DMS 273 treated with DMSO at 0.1 percent for 48 hours (cell line): ENCODE measurements around the gene DOCK3.

Experiments
- DNase-seq: peaks from one replicate; lab custom pipeline; 2025; lab: John Stamatoyannopoulos, UW

Gene DOCK3, protein sequence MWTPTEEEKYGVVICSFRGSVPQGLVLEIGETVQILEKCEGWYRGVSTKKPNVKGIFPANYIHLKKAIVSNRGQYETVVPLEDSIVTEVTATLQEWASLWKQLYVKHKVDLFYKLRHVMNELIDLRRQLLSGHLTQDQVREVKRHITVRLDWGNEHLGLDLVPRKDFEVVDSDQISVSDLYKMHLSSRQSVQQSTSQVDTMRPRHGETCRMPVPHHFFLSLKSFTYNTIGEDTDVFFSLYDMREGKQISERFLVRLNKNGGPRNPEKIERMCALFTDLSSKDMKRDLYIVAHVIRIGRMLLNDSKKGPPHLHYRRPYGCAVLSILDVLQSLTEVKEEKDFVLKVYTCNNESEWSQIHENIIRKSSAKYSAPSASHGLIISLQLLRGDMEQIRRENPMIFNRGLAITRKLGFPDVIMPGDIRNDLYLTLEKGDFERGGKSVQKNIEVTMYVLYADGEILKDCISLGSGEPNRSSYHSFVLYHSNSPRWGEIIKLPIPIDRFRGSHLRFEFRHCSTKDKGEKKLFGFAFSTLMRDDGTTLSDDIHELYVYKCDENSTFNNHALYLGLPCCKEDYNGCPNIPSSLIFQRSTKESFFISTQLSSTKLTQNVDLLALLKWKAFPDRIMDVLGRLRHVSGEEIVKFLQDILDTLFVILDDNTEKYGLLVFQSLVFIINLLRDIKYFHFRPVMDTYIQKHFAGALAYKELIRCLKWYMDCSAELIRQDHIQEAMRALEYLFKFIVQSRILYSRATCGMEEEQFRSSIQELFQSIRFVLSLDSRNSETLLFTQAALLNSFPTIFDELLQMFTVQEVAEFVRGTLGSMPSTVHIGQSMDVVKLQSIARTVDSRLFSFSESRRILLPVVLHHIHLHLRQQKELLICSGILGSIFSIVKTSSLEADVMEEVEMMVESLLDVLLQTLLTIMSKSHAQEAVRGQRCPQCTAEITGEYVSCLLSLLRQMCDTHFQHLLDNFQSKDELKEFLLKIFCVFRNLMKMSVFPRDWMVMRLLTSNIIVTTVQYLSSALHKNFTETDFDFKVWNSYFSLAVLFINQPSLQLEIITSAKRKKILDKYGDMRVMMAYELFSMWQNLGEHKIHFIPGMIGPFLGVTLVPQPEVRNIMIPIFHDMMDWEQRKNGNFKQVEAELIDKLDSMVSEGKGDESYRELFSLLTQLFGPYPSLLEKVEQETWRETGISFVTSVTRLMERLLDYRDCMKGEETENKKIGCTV (N-terminal part only)

DNA sequence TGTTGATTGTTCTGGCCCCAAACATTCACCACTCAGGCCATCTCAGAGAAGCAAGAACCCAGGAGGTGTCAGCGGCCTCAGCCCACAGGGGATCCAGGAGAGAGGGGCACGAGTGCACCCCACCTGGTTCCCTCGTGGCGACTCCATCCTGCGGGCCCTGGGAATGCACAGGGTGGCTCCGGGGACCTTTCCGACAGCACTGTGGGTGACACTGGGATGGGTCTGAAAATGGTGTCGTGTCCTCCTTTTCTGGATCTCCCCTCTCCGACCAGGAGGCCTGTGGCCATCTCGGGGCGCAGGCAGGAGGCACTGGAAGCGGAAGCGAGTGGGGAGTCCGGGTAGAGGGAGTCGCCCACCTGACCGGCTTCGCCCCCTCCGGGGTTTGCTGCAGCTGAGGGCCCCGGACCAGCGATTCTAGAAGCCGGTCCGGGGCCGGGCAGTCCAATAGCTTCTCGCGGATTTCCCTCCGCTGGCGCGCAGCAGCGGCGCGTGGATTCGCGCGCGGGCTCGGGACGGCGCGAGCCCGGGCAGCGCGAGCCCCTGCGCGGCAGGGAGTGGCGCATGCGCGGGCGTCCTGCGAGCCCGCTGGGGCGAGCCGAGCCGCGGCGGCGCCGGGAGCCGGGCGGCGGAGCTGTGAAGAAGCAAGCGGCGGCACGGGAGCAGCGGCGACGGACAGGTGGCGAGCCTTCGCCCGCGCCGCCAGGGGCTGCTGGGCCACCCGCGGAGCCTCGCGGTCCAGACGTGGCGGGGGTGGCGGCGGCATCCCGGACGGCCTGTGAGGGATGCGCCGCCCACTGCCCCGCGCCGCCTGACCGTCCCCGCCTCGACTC, at the start of gene DOCK3:
Gene DOCK3 (plus strand): TSS at position 579 of the 830 bp plus-strand sequence. CDS start 337 bp downstream, outside the sequence.
- DNase-seq = no peak

- DNase-seq = no peak
Observed at GRCh38 chr3:50625231-50626182, 49.2 kb upstream of the DOCK3 start.

- no peak for DNase-seq
Observed at GRCh38 chr3:50626401-50626800, 48.3 kb upstream of the DOCK3 start.

DNA sequence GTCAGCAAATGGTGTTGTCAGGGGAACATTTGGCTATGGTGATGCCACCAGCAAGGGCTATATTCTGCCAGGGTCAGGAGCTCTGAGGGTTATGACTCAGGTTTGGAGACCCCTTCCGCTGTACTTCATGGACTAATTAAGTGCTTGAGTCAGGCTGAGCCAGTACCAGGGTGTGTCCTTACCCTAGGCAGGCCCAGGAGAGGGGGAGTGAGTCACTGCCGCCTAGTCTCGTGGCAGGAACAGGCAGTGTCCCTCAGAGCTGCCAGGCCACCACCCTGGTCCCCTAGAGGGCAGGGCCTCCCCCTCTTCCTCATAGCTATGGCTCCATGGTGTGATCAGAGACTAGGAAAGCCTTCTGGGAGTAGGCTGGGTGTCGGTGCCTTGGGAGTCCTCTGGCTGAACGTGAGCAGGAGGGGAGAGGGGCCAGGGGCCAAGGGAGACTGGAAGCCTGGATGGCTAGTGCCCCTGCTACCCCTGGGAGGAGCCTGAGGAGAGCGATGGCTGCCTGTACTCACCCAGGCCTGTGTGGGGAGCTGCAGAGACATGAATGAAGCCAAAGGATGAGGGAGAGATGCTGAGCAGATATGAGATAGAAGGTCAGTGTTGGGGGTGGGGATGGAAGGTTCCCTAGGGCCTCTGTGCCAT, 47.2 kb upstream of the DOCK3 start:
- peak; percentile 44 for DNase-seq

DNA sequence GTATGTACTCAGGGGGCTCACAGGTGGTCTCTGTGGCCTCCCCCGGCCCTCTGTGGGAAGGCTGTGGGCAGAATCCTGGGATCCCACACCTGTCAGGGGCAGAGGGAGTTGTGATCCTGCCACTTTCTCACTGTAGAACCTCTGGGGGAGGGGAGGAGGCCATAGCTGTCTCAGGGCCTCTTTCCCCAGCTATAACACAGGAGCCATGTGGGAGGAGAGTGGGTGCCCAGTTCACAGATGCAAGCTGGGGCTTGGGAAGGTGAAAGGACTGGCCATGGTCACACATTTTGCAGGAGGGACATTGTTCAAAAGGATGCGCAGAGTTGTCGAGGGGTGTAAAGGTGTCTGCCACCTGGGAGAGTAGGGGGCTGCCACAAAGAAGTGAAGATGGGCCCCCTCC, 46.1 kb upstream of the DOCK3 start:
- no peak for DNase-seq

- DNase-seq = no peak
Observed at GRCh38 chr3:50630394-50630793, 44.3 kb upstream of the DOCK3 start.

GRCh38 chr3:50630877-50631276, 43.9 kb upstream of the DOCK3 start:
- no peak for DNase-seq

DNA sequence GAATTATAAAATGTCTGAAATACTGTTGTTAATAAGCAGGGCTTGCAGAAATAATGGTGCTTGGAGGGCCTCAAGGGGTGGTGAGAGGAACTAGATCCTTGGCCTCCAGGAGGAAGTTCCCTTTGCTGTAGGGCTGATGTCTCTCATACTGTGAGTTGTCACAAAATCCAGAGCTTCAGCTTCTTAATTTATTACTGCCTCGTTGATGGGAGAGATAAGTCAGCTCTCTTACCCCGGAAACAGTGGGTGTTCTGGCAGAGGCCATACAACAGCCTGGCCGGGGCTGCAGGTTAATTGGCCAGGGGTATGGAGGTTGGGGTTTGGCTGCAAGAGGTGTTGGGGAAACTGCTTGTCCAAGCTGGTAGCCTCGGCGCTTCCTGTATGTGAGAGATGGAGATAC, 42.3 kb upstream of the DOCK3 start:
- DNase-seq = no peak

DNA sequence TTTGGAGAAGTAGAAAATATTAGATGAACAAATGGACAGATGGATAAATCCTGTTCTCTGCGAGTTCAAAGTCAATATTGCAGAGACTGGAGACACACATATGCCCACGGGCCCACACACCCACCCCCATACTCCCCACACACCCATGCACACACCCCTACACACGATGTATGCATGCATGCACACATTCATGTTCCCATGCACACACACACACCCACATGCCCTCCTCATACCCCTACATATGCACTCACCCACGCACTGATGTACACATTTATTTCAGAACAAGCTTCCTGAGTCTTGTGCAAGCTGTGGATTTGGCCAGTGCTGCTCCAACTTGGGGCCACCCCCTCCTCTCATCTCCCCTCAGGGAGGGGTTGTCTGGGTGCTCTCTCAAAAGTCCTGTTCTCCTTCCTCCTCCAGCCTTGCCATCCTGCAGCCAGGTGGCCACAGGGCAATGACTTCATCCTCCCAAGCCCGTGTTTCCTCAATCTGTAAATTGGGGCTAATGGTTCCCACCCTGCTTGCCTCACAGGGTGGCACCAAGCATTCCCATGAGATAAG, 41.4 kb upstream of the DOCK3 start:
- DNase-seq = no peak

DNA sequence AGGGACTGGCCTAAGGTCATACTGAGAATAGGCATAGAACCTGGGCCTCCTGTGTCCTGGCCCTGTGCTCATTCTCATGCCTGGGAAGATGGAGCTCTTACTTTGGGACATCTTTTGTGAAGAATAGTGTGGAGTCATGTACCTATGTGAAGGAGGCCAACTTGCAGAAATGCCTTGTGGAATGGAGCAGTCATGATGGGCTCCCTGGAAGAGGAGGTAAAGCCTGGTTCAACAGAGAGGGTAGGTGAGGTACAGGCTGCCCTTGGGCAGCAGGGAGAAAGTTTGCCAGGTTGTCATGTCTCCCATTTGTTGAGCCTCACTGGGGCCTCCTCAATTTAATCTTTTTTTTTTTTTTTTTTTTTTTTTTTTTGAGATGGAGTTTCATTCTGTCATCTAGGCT, 39.7 kb upstream of the DOCK3 start:
- DNase-seq = no peak

- DNase-seq = no peak
Observed at GRCh38 chr3:50637011-50637410, 37.7 kb upstream of the DOCK3 start.

GRCh38 chr3:50637945-50638344, 36.8 kb upstream of the DOCK3 start:
- no peak for DNase-seq

- no peak for DNase-seq
Observed at GRCh38 chr3:50639055-50639494, 35.7 kb upstream of the DOCK3 start.

DNA sequence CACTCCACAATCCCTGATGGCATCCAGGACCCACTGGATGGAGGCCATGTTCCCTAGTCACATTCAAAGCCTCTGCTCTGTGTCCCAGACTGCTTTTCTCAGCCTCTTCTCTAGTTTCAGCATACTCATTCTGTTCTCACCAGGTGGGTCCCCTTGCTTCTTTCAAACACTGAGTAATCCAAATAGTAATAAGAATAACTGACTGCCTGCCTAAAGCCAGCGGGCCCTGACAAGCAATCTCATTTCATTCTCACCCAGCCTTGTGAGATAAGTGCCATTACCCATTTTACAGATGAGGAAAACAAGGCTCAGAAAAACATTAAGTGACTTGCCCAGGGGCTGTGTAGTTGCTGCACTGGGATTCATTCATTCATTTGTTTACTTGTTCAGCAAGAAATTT, 32.3 kb upstream of the DOCK3 start:
- DNase-seq = no peak

DNA sequence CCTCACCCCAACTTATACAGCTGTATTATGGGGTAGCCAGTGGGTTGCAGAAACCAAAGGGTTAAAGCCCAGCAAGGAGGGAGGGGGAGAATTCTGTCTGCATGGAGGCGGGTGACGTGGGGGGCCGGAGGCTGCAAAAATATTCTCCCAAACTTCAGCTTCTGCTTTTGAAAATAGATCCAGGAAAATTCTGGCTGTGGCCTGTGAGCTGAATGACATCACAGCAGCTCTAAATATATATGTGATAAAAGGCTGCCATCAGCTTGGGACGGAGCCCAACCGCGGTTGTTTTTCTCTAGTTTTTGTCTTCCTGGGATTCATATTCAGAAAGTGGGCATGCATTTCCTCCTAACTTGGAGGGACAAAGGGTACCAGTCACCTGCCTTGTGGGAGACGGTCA, 30.2 kb upstream of the DOCK3 start:
- no peak for DNase-seq

DNA sequence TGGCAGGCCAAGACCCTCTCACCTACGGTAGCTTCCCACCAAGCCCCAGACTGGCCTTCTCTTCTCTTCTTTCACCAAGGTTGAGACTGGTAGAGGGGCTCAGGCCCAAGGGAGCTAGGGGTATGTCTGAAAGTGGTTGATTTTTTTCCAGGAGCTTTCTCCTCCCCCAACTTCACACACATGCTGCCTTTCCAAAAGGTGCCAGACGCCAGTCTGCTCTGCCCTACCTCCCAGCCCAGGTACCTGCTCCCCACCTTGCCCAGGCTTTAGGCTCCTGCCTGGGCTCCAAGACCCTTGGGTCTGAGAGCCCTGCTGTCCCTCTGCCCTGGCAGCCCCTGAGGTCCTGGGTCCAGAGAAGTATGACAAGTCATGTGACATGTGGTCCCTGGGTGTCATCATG, 29.3 kb upstream of the DOCK3 start:
- DNase-seq = no peak

- no peak for DNase-seq
Observed at GRCh38 chr3:50648313-50648712, 26.4 kb upstream of the DOCK3 start.

DNA sequence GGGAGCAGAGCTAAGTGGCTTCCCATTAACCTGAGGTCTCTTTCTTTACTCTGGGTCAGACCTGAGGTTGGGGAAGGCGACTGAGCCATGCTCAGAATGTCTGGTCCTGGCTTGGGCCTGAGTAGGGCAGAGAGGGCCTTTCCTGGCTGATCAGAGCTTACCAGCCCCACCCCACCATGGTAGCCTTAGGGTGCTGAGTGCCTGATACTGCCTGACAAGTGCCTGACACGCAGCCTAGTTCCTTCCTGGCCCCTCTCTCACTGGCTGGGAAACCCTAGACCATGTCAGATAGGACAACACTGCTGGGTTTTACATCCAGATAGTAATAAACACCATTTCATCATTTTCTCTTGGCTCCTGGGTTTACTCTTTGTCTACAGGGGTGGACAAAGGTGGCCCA, 25.8 kb upstream of the DOCK3 start:
- DNase-seq = no peak

- DNase-seq = no peak
Observed at GRCh38 chr3:50649451-50649931, 25.2 kb upstream of the DOCK3 start.
